CD1c-positive myeloid dendritic cell (primary cell): Measurements from ENCODE around the gene NEK10.

Source experiments
- DNase-seq: peaks from one replicate; pipeline ENCODE4 v3.0.0-alpha.2; 2016; ENCODE audit errors: extremely low spot score

The NEK10 gene

GRCh38 chr3:27171113-27171512 is 198.1 kb downstream of the NEK10 start:
- peak; percentile 63 for DNase-seq

DNA sequence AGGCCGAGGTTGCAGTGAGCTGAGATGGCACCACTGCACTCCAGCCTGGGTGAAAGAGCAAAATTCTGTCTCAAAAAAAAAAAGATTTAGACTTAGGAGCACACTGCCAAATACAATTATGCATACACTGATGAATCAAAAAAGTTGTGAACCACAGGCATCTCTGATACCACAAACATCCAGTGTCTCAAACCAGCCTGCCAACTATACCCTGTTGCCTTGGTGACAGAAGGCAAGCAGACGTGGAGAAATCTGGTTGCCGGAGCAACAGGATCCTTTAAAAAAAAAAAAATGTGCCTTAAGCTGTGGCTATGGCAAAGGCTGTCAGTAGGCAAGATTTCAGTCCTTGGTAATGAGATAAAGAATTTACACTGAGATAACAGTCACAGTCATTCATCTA is 202.3 kb downstream of the NEK10 start:
- no peak for DNase-seq

- no peak for DNase-seq
Measured at GRCh38 chr3:27165321-27165721, 203.9 kb downstream of the NEK10 start.

- DNase-seq: no peak
Measured at GRCh38 chr3:27160779-27161287, 208.3 kb downstream of the NEK10 start.

- no peak for DNase-seq
Measured at GRCh38 chr3:27160146-27160545, 209.0 kb downstream of the NEK10 start.

DNA sequence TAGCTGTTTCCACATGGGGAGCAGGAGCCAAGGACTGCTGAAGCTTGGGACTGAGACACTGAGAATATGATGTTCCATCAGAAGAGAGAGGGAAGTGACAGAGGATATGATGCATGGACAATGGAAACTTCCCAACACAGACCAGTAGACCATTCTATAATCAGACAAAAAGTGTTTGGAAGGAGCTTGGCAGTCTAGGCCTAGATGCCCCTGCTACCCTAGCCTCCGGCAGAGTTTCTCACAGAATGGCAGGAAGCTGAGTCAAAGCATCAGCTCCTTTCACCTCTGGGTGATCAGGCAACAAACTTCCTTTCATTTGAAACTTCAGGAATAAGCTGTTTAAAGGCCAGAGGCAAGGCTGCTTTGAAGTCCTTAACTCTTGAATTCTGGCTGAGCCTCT is 222.0 kb downstream of the NEK10 start:
- no peak for DNase-seq

DNA sequence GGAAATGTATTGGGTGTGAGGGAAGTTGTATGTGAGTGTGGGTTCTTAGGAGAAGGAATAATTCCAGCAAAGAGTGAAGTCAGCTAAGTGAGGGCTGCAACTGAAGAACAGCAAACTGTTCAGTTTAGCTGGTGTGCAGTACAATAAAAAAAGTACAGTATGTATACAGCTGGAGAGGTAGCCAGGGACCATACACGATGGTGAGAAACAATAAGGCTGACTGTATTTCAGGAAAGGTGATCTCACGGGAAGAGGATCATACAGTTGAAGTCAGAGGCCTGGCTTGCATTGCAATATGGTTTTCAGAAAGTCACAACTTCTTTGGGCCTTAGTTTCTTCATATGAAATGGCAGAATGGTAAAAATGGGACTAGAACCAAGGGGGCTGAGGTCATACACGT is 222.4 kb downstream of the NEK10 start:
- DNase-seq: no peak

- DNase-seq: no peak
Measured at GRCh38 chr3:27145719-27146118, 223.5 kb downstream of the NEK10 start.

GRCh38 chr3:27141668-27142067 is 227.5 kb downstream of the NEK10 start:
- DNase-seq: no peak

- no peak for DNase-seq
Measured at GRCh38 chr3:27138562-27138961, 230.6 kb downstream of the NEK10 start.

DNA sequence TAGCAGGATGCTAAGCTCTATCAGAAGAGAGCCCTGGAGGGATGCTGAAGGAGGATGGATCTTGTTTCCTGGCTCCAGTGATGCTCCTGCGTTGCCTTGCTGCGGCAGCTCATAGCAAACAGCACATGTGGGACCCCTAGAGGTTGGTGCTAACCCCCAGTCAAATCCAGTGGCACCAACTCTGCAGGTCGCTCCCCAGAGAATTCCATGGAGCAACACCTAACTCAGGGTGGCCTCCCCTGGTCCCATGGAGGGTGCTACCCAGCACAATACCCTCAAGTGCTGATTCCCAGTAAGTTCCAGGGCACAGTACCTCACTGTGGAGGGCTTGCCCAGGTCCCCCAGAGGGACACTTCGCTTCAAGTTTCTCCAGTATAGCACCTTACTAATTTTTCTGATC is 231.2 kb downstream of the NEK10 start:
- DNase-seq: no peak

DNA sequence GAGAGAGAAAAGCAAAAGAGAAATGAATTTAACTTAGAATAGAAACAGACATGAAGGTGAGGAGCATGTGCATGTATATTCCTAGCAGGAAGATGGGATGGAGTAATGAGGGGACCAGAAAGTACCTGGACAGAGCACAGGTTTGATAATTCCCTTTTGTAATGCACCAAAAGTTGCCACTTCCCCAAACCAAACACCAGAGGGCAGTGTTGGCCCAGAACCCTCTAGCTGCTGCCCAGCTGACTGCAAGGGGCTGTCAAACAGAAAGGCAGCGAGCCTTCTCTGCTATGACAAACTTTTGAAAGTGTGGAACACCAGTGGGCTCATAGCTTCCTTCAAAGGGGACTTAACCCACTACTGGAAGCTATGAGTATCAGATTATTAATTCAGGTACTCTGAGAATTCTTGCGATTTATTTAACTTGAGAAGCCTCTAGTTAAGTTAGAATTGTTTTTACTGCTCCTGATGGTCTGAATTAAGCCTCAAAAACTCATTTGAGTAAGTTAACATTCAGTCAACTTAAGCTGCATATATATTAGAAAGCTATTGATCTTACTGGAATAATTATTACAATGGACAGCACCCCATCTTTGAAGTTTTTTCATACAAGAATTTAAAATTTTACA is 234.9 kb downstream of the NEK10 start:
- DNase-seq: peak; percentile 65

DNA sequence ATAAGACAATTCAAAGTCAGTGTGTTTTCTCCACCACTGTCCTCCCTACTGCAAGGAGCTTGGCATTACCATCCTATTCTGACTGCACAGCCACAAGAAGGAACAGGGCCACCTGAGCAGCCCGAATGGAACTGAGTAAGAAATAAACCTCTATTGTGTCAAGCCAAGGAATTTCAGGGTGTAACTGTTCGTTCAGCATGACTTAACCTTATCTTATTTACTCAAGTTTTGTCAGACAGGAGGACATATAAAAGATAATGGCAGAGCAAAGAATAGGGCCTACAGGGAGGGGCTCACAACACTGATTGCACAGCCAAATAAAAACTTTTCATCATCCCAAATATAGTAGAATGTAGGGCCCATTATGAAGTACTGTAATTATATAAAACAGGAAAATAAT is 236.1 kb downstream of the NEK10 start:
- DNase-seq: no peak

DNA sequence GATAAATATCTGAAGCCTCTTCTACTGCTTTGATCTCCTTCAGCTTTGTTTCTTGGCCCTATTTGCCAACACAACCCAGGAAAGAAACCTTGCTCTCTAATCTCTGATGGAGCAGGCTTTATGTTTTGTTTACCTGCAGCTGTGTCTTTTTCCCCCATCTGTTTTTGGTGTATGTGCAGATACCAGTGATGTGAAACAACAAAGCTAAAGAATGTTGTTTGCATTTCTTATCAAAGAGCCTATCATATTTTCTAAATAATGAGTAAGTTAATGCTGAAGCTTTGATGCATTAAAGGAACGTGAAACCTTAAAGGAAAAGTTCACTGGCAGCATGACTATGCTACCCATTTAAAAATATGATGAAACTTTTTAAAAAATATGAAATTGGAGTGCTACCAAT is 238.4 kb downstream of the NEK10 start:
- DNase-seq: no peak

DNA sequence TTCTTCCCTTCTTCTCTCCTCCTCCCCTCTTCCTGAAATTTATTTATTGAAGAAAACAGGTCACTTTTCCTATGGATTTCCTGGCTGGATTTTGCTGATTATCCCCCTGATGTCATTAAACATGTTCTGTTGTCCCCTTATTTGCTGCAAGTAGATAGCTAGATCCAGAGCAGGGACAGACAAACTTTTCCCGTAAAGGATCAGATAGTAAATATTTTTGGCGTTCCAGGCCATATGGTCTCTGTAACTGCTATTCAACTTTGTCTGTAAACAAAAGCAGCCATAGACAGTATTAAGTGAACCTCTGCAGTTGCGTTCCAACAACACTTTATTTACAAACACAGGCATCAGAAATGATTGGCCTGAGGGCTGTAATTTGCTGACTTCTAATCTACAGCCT is 241.3 kb downstream of the NEK10 start:
- DNase-seq: no peak

DNA sequence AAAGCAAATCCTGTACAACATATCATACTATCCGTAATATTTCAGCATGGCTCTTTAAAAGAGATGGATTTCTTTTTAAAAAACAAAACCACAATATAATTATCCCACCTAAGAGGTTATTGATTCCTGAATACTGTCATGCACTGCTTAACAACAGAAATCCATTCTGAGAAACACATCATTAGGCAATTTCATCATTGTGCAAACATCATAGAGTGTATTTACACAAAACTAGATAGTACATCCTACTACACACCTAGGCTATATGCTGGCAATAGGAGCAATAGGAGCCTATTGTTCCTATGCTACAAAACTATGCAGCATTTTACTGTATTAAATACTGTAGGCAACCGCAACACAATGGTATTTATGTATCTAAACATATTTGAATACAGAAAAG is 242.0 kb downstream of the NEK10 start:
- DNase-seq: no peak

DNA sequence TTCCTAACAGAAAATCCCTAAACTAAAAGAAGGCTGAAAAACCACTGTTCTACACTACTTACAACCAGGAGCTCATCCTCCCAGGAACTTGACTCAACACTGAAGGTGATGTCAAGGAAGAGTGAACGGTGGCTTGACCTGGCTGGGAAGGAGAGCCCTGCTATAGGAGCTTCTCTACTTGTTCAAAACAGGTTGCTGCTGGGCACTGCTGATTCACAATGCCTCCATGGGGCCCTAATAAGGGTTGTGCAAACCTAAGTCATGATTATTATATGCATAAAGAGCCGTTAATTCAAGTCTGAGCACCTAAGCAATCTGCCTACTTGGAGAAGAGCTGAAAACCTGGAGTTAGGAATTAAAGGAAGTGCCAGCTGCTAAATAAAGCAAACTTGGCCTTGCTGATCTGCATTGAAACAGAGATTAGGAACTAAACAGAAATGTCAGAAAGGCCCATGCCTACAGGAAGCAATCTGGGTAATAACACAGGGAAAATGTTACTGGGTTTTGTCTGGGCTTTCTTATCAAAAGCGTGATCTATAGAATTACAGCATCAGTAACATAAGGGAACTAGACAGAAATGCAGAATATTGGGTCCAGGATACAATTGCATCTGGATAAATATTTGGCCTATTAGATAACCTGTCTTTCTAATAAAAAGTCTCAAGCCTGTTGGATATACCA is 243.2 kb downstream of the NEK10 start:
- DNase-seq: no peak

DNA sequence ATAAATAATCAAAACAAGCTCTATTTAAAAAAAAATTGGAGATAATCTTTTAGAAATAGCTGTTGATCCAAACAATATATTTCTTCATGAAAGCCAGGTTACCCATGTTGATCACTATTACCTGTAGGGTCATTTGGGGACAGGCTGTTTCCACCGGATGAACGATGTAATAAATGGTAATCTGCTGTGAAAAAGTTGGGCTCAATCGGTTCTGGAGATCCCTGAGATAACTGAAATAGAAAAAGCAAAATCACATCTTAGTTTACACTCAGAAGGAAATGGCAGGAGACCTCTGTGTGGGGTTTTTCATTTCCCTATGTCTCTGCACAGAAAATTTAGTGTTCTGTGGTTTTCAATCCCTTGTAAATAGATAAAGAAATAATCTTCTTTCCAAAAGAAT is 249.5 kb downstream of the NEK10 start:
- DNase-seq: no peak

DNA sequence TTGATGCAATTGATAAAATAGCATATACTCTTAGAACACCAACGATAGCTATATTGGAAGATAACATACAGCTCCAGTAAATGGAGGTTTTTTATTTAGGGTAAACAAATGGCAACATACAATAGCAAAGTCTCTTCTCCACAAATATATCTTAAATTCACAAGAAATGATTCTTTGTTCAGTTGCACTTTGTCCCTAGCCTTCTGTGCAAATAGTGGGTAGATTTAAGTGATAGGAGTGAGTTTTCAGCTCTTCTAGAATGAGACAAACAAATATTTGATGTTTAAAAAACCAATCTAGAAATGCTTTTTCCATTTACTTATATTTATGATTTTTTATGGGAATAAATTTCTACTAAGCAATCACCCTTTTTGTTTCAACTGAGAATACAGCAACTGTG is 253.8 kb downstream of the NEK10 start:
- no peak for DNase-seq

- DNase-seq: no peak
Measured at GRCh38 chr3:27114684-27115083, 254.5 kb downstream of the NEK10 start.

DNA sequence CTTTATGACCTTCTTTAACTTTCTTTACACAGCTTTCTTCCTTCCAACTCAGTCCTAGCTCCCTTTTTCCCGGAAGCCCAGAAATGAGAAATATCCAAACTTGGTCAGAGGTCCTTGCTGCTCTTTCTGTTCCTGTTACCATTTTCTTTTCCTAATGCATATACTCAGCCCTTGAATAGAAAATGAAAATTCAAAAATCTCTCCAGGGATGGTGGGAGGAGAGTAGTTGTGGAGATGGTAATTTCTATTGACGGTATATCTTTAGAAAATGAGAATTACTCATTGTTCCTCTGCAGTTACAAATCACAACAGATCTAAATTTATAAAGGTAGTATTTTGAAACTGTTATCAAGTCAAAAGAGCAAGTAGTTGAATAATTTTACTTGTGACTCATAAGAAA is 255.1 kb downstream of the NEK10 start:
- no peak for DNase-seq

DNA sequence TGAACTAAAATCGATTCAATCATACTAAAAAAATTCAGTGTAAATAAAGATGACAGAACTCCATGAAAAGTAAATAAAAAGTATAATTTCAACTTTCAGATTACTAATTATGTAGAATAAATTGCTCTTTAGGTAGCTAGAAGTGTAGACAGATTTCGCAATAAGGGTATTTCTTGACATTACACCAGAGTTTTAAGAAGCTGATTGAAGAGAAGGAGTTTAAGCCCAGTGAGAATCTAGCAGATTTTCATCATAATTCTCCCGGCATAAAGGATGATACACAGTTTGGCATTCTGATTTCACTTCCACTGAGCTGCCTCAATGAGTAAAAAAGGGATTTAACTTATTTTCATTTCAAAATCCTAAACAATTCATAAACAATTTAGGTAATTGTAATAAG is 259.2 kb downstream of the NEK10 start:
- no peak for DNase-seq

- DNase-seq: no peak
Measured at GRCh38 chr3:27108322-27108721, 260.9 kb downstream of the NEK10 start.

DNA sequence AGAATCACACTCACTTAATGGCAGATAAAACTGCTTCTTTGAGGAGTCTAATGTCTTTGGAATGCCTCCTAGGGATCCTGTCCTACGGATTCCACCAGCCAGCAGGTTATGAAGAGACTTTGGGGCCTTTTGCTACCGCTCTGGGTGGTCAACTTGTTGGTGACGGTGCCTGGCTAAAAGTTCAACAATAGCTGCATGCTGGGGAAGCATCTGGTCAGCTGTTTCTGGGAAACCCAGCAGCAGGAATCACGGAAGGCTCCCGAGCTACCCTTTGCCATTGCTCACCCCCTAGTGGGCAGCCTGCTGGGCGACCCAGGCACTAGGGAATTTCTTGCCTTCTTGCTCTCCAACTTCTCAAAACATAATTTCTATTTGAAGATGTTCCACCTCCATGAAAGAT is 263.3 kb downstream of the NEK10 start:
- no peak for DNase-seq
